NCI-H345 treated with DMSO at 0.1 percent for 48 hours (cell line): ENCODE results near the gene GLRA2.

Experiments
- DNase-seq: peaks from one replicate; lab custom pipeline; 2025; ENCODE audit not compliant: unreplicated experiment; lab: John Stamatoyannopoulos, UW

The GLRA2 gene

DNA sequence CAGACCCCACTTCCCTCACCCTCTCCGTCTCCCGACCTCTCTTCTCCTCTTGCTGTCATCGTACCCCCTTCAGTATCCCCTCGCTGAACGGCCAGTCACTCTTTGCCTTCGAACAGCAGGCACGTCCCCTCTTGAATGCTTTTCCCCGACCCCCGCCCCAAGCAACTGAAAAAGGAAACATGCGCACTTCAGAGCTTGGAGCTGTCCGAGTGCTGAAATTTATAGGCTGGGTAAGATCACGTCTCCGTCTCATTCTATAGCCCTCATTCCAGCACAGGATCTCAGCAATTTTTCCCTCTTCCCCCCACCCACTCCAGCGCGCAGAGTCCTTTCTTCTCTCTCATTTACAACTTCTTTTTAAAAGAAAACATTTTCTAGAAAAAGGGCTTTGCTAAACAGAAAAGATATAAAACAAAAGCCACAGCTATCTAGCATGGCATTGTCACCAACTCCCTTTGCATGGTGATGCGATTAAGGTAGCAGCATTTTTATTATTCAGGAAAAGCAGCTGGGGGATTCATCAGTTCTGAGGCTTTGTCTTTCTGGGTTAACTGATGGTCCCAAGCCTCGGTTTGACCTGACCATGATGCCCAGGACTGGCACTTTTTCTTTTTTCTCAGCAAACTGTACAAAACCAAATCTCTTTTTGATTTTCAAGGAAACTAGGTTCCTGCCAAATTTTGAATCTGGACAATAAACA is at the start of gene GLRA2:
Gene GLRA2 (plus strand): TSS at position 247 of the 700 bp plus-strand sequence. CDS start 522 bp downstream, outside the sequence.
- DNase-seq = no peak

DNA sequence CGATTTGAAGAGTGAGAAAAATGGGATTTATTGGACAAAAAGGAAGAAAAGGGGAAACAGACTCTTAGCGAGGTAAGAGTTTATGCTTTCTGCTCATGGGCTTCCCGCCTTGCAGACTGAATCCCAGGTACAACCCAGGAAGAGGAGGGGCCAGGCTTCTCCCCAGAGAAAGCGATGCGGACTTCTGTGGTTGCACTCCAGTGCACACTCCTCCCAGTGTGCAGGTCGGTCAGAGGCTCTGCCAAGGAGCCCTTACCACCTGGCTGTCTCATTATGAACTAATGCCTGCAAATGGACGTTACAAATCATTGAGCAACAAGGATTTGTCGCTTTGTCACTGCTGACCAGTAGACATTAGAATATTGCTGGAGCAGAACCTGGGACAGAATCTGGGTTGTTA is 39.9 kb upstream of the GLRA2 start:
- no peak for DNase-seq

DNA sequence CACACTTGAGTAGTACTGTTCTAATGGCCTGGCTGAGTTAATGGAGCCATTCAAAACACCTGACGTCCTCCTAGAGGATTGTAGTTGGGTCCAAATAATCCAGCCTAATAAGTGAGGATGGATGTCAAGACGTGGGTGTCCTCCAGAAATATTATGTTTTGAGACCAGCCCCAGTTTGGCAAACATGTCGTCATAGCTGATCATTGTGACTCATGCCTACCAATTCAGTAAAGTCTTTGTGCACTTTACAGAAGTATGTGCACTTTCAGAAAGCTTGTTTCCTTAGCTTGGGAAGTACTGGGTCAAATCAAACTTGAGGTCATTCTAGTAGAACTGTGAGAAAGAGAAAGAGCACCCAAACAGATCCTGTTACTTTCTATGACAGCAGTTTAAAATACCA is 37.6 kb upstream of the GLRA2 start:
- no peak for DNase-seq

DNA sequence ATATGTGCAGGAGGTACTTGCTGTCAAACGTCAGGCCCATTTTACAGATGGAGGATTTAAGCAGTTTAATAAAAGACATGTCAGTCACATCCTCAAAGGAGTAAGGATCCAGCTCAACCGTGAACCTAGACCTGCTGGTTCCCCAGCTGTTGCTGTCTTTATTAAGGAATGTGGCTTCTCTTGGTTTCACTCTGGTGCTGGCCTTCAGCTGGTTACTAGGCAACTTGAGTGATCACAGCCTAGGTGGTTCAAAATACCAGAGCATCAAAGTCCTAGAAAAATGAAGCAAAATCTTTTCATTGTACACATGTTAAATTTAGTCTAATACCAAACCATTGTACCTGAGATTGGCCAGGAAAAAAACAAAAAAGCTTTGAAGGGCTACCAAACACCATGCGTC is 32.7 kb upstream of the GLRA2 start:
- DNase-seq = no peak

DNA sequence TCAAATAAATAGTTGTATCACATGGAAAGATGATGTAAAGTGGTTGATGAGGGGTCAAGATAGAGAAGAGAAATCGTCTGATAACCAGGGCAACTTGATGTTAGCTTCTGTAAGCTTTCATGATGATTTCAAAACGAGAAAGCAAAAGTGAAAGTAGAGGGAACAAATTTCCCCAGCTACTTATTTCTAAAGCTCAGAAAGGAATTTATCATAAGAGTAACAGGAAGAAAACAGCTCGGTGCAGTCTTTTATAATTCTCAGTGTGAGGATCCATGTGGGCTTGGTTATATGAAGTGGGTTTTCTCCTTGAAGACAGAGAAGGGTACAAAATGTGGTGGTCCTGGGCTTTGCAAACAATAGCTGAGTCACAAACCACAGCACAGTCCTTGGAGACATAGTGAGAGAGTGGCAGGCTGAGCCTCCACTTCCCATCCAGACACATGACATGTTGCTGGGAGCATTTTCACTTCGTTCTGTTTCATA is 32.1 kb upstream of the GLRA2 start:
- no peak for DNase-seq

DNA sequence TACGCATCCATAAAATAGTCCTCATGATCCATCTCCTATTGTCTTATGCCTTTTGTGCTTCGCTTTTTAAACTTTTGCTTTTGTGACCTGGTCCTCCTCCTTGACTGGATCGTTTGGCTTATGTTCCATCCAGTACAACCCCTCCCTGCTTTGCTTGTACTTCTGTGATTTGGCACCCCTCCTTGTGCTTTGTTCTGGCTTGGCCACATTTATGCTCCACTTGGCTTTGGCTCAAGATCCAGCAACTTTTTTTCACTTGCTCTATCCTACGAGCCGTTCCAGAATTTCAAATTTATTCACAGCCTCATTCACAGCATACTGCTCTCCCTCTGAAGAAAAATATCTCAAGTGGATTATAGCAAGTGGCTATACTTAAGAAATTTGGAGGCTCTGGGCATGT is 28.0 kb upstream of the GLRA2 start:
- no peak for DNase-seq

DNA sequence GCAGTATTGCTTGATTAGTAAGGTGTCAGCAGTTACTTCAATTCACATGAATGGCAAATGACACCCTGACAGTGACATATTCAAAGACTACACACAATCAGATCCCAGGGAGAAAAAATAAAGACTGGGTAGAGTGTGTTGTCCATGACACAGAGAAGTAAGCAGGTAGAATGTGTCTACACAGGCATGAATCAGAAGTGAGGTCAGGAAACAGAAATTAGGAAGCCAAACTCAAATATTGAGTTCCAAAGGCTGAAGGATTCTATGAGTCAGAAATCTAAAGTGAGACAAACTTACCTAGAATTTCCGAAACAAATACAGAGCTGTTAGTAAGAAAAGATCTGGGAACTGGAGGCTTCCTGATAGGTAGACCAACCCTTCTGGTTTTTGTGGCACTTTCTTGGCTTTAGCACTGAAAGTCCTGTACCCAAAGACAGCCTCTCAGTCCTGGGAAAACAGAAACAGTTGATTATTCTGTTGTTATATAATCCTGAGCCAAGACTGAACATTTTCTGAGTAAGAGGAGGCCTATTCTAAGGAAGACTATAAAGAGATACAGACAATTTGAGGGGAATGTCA is 24.3 kb upstream of the GLRA2 start:
- DNase-seq = no peak

DNA sequence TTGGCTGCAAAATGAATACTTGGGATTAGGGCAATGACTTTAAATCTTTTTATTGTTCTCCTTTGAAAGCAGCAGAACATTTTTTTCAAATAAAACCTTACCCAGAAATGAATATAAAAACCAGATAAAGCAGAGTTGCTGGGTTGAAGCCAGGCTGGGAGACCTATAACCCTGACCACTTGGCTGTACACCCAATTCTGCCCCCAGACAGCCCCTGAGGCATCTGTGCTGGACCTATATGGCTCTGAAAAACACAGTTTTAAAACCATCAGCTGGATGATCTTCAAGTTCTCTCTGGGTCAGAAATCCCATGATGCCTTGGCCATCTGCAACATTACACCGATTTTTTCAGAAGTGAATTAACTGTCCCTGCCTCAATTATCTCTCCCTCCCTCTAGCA is 23.7 kb upstream of the GLRA2 start:
- no peak for DNase-seq

DNA sequence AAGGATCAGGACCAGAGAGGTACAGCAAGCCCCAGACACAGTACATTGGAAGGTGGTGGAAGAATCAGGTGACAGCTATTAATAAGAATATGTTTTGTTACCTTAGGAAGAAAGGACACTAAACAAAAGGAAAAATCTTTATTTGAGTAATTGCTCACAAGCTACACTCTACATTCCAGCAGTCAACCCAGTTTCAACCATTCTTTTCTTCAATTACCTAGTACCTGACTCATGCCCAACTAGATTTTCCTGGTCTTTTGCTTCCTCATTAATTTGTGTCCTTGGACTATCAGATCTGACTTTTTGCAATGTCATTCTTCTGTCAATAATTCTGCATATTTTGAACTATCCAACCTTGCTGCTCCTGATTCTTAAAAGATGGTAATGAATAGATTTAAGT is 22.5 kb upstream of the GLRA2 start:
- DNase-seq = no peak

DNA sequence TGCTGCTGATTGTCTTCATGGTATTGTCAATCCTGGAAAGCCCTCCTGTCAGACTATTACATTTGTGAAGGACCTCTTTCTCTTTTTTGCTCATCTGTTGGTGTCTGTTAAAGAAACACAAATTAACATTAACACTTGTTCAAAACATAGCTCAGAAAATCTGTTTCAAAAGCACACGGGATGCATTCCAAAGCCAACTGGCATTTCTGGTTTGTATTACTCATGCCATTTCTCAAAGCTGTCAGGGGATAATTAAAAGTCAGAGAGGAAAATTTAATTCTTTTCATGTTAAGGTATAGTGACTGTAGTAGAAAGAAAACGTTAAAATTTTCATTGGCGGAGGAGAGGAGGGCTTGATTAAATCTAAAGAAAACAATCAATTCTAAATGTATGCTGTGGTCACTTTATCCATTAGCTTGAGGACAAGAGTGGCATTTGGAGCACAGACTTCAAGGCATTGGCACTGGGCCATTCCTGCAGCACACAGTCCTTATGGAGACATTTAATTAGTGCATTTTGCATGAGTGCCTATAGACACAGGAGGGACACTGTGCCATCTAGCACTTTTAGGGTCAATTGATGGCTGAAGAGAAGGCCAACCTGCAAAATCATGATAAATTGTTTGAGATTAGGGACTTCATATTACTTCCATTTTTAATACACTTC is 21.2 kb upstream of the GLRA2 start:
- no peak for DNase-seq

DNA sequence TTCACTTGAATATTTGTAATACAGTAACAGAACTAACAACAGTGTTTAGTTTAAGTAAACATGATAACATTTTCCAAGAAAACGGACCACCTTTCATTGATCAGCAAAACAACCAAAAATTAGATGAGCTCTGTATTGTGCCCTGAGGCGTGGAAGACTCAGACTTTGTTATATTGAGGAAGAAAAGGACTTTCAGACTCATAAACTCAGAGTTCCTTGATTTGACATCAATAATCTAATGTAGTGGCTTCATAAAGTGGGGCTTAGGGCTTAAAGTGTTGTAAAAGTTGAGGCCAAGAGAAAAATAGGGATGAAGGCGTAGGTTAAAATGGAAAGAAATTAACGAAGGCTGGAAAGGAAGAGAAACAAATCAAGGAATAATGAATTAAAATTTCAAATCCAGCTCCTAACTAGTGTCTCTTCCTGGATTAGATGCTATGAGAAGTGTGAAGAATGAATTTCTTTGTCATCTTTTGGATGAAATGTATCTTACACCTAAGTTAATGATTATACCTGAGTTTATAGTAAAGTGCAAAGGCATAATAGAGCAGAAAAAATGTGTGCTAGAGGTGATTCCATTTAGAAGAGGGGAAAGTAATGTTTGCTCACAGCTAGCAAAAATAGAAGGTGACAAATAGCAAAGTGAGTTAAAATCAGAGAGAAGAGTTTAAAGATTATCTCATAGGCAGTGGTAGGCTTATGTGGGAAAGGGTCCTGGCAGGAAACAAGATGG is 19.8 kb upstream of the GLRA2 start:
- DNase-seq = no peak

DNA sequence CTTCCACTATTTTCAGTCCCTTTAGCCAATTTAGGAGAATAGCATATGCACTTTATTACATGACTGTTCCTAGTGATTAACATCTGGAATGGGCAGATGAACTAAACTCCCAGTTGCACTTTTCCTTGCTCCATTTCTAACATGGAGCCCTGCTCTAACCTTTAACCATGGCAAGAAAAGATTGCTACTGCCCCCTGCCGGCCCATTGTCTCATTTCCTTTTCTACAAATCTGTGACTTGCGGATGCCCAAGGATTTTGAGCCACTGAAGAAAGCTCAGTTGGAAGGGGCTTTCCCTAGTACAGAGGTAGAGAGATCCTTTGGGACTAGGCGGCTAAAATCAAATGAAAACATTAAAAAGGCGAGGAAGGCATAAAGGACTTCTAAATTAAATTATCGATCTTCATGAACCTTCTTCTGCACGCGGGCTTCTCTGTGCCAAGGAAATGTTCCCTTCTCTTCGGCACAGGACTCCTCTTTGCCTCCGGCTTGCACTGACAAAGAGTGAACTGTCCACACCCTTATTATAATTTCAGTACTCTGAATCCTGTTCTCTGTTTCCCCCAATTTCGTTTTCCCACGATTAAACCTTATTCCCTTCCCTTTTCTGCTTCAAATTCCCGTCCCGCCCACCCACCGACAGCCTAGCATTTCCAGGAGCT is 577 bp upstream of the GLRA2 start:
- DNase-seq = peak; percentile 56

DNA sequence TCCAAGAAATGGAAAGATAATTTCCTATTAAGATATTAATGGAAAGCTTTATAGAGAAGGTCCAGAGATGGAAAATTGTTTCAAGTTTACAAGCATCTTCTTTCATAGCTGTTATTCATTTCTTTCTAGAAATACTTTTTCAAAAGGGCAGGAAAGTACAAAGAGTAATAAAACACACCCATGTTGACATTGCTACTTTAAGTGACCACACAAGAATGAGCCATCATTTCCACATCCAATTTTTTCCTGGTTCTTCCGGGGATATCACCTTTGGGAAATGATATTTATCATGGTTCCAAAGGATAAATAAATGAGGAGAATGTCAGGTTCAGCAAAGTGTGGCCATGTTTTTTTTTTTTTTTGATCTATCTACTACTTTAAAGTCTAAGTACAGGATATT is 4.5 kb downstream of the GLRA2 start:
- no peak for DNase-seq

DNA sequence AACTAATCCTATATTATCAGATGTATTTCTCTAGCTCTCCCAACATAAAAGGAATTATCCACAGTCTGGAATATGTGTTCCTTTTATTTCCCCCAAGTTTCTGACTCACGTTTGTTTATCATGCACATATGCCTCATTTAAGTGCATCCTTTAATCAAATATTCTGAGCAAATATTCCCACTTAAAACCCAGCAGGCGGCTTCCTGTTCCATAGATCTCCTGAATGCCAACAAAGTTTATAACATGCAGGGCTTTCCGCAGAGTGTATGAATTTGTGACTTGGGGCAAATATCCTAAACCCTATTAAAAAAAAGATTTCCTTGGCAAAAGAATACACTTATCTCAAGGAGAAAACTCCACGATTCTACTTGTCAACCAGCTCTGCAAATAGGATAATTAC is 16.9 kb downstream of the GLRA2 start:
- no peak for DNase-seq

DNA sequence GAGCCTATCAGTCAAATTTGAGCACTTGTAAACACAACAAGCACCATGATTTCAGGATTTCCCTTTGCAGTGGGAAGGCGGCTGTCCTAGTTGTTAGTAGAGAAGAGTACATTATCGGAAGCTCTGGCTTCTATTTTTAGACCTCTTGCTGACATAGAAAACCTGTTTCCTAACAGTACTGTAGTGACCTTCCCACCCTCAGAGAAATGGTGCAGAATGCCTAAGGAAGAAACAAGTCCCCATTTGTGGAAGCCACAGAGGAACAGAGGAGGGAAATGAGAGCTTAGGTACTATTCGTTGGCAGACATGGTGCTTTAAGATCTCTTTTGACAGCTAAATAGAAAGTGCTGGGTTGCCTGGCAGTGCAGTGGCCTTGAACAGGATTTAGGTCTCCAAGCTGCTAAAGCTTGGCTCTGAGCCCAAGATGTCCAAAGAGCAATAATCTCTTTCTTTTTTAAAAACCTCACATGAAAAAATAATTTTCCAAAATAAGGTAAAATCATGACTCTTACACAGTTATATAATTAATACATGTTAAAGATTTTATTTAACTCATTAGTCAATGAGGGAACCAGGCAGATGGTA is 24.9 kb downstream of the GLRA2 start:
- no peak for DNase-seq

DNA sequence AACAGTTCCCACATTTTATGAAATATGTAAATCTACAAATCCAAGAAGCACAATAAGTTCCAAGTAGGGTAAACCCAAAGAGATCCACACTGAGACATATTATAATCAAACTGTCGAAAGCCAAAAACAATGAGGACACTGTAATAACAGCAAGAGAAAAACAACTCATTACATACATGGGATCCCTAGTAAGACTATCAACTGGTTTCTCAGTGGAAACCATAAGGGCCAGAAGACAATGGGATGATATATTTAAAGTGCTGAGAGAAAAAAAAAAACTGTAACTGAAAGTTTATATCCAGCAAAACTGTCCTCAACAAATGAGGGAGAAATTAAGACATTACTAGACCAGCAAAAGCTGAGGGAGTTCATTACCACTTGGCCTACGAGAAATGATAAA is 34.7 kb downstream of the GLRA2 start:
- DNase-seq = no peak

DNA sequence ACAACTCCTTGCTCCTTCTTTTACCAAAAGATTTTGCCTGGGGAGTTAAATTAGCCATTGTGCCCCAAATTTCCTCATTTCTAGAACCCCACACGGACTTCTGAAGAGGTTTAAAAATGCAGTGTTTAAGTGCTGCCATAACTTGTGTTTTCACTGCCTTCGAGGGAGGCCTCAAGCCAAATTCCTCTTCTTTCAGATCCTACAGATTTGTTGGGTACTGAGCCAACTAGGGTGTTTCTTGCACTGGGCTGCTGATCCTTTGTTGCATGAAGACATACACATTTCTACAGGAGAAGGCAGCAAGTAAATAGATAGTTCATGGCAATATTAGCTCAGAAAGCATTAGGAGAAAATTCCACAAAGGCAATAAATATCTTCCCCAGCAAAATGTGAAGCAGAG is 43.8 kb downstream of the GLRA2 start:
- no peak for DNase-seq

DNA sequence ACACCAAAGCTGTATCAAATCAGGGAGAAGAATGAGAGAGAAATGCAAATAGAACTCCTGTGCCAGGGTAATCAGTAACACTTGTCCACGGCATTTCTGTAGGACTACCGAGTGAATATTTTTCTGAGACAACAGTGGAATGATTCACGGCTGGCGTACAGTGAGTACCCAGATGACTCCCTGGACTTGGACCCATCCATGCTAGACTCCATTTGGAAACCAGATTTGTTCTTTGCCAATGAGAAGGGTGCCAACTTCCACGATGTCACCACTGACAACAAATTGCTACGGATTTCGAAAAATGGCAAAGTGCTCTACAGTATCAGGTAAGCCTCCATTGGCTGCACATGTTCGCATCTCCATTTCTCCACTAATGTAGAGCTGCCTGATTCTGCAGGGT is 51.7 kb downstream of the GLRA2 start:
- DNase-seq = no peak

DNA sequence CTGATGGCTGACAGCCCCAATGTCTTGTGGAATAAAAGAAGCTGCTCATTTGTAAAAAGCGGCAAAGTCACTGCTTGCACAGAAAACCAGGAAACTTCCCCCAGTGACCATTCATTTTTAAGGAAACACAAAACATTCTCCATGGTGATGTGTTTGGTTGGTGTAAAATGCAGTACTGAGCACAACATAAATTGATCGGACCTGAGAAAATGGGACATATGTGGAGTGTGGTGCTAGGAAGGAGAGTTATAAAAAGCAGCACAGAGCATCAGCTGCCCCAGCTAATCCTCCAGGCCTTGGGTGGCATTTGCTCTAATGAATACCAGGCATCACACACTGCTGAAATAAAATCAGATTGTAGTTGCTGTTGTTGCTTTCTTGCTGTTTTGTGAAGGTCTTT is 55.2 kb downstream of the GLRA2 start:
- DNase-seq = no peak

DNA sequence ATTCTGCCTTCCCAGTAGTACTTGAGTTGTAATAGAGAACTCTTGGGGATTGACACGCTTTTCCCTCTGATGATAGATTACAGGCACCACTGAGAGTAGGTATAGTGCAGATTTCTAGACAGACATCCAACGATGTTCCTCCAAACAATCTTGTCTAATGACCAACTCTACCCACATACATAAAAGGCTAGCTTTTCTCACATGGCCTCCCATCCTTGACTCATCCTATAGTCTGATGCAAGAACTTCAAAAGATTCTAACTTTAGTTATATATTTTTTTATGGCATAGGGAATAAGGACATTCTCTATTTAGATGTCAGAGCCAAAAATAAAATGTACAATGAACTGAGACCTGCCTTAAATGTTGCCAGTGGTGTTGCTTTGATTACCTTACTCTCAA is 60.9 kb downstream of the GLRA2 start:
- DNase-seq = no peak
